OCI-LY3 (cell line): ENCODE measurements around the gene CRCP.
"Not testable (repeated sequence)": the region's sequence is repeated elsewhere in the genome, so short reads cannot be mapped to it uniquely, and the experiment has no call there.

Source experiments
- H2AFZ ChIP-seq: fragments of 200-600, 300-600 bp; shearing (Covaris generic); 2 replicates; pipeline ENCODE4 v1.6.0; 2014; ENCODE audit warnings: antibody characterized with exemption, low read depth, low read length
- H3K27ac ChIP-seq: fragments of 200-600, 300-600 bp; sonication (generic); 2 replicates; pipeline ENCODE4 v1.5.1; 2014; ENCODE audit warnings: mild to moderate bottlenecking, low read length, moderate library complexity, mixed read lengths
- H3K27me3 ChIP-seq: fragments of 200-600, 300-600 bp; sonication (generic); 2 replicates; pipeline ENCODE4 v1.6.1; 2014; ENCODE audit warnings: low read depth, low read length, mixed read lengths
- H3K36me3 ChIP-seq: fragments of 200-600, 300-600 bp; sonication (generic); replicated peaks from 2 replicates; pipeline ENCODE3; 2014; ENCODE audit warnings: low read depth, low read length, mixed read lengths
- H3K4me1 ChIP-seq: fragments of 300-600, 200-600 bp; sonication (generic); 2 replicates; pipeline ENCODE4 v1.6.1; 2014; ENCODE audit warnings: low read length, mixed read lengths
- H3K4me2 ChIP-seq: fragments of 200-600, 300-600 bp; sonication (generic); 2 replicates; pipeline ENCODE4 v1.6.1; 2014; ENCODE audit warnings: low read length, mixed read lengths
- H3K4me3 ChIP-seq: fragments of 300-600, 200-600 bp; sonication (generic); 2 replicates; pipeline ENCODE4 v1.5.1; 2014; ENCODE audit warnings: antibody characterized with exemption, mild to moderate bottlenecking, low read length, moderate library complexity
- H3K79me2 ChIP-seq: fragments of 300-600, 200-600 bp; shearing (Covaris generic); 2 replicates; pipeline ENCODE4 v1.6.1; 2014; ENCODE audit warnings: mild to moderate bottlenecking, low read length, mixed read lengths
- H3K9ac ChIP-seq: fragments of 300-600, 200-600 bp; shearing (Covaris generic); 2 replicates; pipeline ENCODE4 v1.6.0; 2014; ENCODE audit warnings: mild to moderate bottlenecking, low read length, moderate library complexity
- H3K9me3 ChIP-seq: fragments of 200-600, 300-600 bp; shearing (Covaris generic); 2 replicates; pipeline ENCODE4 v1.6.1; 2014; ENCODE audit warnings: low read length, mixed read lengths; ENCODE audit not compliant: insufficient read depth
- H4K20me1 ChIP-seq: fragments of 200-600, 300-600 bp; sonication (generic); 2 replicates; pipeline ENCODE4 v1.6.1; 2016; ENCODE audit warnings: low read length, mixed read lengths; ENCODE audit not compliant: insufficient read depth
- EZH2phosphoT487 ChIP-seq: fragments of 200-600 bp; shearing (Covaris generic); IDR thresholded peaks from 2 replicates; pipeline ENCODE4 v1.6.1; 2018; ENCODE audit warnings: antibody characterized with exemption, mixed run types, low read depth
- TF ChIP-seq, protein P1 (sequence below): fragments of 200-600, 300-600 bp; sonication (generic); IDR thresholded peaks from 2 replicates; pipeline ENCODE4 v1.5.1; 2014; ENCODE audit warnings: antibody characterized with exemption, low read length, low read depth

CRCP gene

GRCh38 chr7:66095010-66095409 lies 19.6 kb upstream of the CRCP start:
- peaks cover 6% of the 10 kb centered on the region for H3K4me1 ChIP-seq

GRCh38 chr7:66099232-66099550 lies 15.5 kb upstream of the CRCP start:
- TF ChIP-seq, protein P1, sequence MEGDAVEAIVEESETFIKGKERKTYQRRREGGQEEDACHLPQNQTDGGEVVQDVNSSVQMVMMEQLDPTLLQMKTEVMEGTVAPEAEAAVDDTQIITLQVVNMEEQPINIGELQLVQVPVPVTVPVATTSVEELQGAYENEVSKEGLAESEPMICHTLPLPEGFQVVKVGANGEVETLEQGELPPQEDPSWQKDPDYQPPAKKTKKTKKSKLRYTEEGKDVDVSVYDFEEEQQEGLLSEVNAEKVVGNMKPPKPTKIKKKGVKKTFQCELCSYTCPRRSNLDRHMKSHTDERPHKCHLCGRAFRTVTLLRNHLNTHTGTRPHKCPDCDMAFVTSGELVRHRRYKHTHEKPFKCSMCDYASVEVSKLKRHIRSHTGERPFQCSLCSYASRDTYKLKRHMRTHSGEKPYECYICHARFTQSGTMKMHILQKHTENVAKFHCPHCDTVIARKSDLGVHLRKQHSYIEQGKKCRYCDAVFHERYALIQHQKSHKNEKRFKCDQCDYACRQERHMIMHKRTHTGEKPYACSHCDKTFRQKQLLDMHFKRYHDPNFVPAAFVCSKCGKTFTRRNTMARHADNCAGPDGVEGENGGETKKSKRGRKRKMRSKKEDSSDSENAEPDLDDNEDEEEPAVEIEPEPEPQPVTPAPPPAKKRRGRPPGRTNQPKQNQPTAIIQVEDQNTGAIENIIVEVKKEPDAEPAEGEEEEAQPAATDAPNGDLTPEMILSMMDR = no peak
- TF ChIP-seq EZH2phosphoT487 = no peak
- H3K27me3 ChIP-seq = no peaks in the 10 kb centered on the region
- H3K4me3 ChIP-seq = peak overlapping the region; percentile 75
- no peak overlapping the region for H2AFZ ChIP-seq
- peak overlapping the region; percentile 88 for H3K4me2 ChIP-seq
- peaks cover 8% of the 10 kb centered on the region for H3K4me1 ChIP-seq
- no peak overlapping the region for H3K9ac ChIP-seq
- H3K36me3 ChIP-seq = no peaks in the 10 kb centered on the region
- no peak overlapping the region for H3K27ac ChIP-seq
- H3K9me3 ChIP-seq = no peaks in the 10 kb centered on the region
- no peaks in the 10 kb centered on the region for H3K79me2 ChIP-seq
- no peaks in the 10 kb centered on the region for H4K20me1 ChIP-seq

More at GRCh38 chr7:66095010-66095409, 19.6 kb upstream of the CRCP start:
- Histone ChIP-seq H3K9me3 (no peaks in the 10 kb centered on the region), H3K36me3 (no peaks in the 10 kb centered on the region), H3K9ac (no peak overlapping the region), H3K27me3 (no peaks in the 10 kb centered on the region), H4K20me1 (no peaks in the 10 kb centered on the region), H3K4me2 (no peak overlapping the region), H3K79me2 (no peaks in the 10 kb centered on the region), H2AFZ (no peak overlapping the region), H3K4me3 (no peak overlapping the region), H3K27ac (no peak overlapping the region)
- TF ChIP-seq, protein P1 = no peak
- no peak for TF ChIP-seq EZH2phosphoT487

- Histone ChIP-seq H3K4me1 (peaks cover 8% of the 10 kb centered on the region), H3K4me3 (peak overlapping the region; percentile 75), H3K9me3 (no peaks in the 10 kb centered on the region), H3K27me3 (no peaks in the 10 kb centered on the region), H3K36me3 (no peaks in the 10 kb centered on the region), H3K4me2 (peak overlapping the region; percentile 88), H3K79me2 (no peaks in the 10 kb centered on the region), H2AFZ (peak overlapping the region; percentile 93), H3K27ac (no peak overlapping the region), H4K20me1 (no peaks in the 10 kb centered on the region), H3K9ac (peak overlapping the region; percentile 50)
- TF ChIP-seq, protein P1 = no peak
- no peak for TF ChIP-seq EZH2phosphoT487
These were observed 14.9 kb upstream of the CRCP start for GRCh38 chr7:66099551-66100407.

- no peak overlapping the region for H3K27ac ChIP-seq
- peaks cover 8% of the 10 kb centered on the region for H3K4me1 ChIP-seq
- H3K27me3 ChIP-seq = no peaks in the 10 kb centered on the region
- H2AFZ ChIP-seq = peak overlapping the region; percentile 93; the same call in 1 of the 2 replicates
- TF ChIP-seq EZH2phosphoT487 = no peak
- TF ChIP-seq, protein P1 = no peak
- H3K36me3 ChIP-seq = no peaks in the 10 kb centered on the region
- H3K4me3 ChIP-seq = peak overlapping the region; percentile 75
- peak overlapping the region; percentile 88 for H3K4me2 ChIP-seq
- peak overlapping the region; percentile 50; the same call in 1 of the 2 replicates for H3K9ac ChIP-seq
- no peaks in the 10 kb centered on the region for H3K79me2 ChIP-seq
- no peaks in the 10 kb centered on the region for H3K9me3 ChIP-seq
- H4K20me1 ChIP-seq = no peaks in the 10 kb centered on the region
These were observed 14.1 kb upstream of the CRCP start for GRCh38 chr7:66100408-66101050.

GRCh38 chr7:66102168-66102567 lies 12.5 kb upstream of the CRCP start:
- not testable (repeated sequence) for H4K20me1 ChIP-seq, H3K27ac ChIP-seq, H3K9me3 ChIP-seq, H3K36me3 ChIP-seq, H3K27me3 ChIP-seq, H2AFZ ChIP-seq, H3K79me2 ChIP-seq, H3K4me1 ChIP-seq, H3K4me2 ChIP-seq, H3K9ac ChIP-seq, H3K4me3 ChIP-seq

DNA sequence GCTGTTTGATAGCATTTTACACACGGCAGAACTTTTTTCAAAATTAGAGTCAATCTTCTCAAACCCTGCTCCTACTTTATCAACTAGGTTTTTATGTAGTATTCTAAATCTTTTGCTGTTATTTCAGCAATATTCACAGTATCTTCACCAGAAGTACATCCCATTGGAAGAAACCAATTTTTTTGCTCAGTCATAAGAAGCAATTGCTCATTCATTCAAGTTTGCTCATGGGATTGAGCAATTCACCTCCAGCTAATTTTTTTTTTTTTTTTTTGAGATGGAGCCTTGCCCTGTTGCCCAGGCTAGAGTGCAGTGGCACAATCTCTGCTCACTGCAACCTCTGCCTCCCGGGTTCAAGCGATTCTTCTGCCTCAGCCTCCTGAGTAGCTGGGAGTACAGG lies 10.7 kb upstream of the CRCP start:
- H3K4me2 ChIP-seq, H3K36me3 ChIP-seq, H3K27me3 ChIP-seq, H3K27ac ChIP-seq, H3K4me1 ChIP-seq, H3K9me3 ChIP-seq, H3K4me3 ChIP-seq, H4K20me1 ChIP-seq, H2AFZ ChIP-seq, H3K79me2 ChIP-seq, H3K9ac ChIP-seq: not testable (repeated sequence)
